GM12874 (cell line): Measurements from ENCODE around the gene CAMK2B.

ENCODE experiments used
- TF ChIP-seq, protein P1 (sequence below): IDR thresholded peaks from 2 replicates; pipeline ENCODE4 v1.5.1; 2011; ENCODE audit warnings: low read depth, mild to moderate bottlenecking, control low read depth, low read length, moderate library complexity; ENCODE audit not compliant: insufficient read depth

CAMK2B gene

GRCh38 chr7:44284216-44284615 is 41.2 kb downstream of the CAMK2B start:
- TF ChIP-seq, protein P1, sequence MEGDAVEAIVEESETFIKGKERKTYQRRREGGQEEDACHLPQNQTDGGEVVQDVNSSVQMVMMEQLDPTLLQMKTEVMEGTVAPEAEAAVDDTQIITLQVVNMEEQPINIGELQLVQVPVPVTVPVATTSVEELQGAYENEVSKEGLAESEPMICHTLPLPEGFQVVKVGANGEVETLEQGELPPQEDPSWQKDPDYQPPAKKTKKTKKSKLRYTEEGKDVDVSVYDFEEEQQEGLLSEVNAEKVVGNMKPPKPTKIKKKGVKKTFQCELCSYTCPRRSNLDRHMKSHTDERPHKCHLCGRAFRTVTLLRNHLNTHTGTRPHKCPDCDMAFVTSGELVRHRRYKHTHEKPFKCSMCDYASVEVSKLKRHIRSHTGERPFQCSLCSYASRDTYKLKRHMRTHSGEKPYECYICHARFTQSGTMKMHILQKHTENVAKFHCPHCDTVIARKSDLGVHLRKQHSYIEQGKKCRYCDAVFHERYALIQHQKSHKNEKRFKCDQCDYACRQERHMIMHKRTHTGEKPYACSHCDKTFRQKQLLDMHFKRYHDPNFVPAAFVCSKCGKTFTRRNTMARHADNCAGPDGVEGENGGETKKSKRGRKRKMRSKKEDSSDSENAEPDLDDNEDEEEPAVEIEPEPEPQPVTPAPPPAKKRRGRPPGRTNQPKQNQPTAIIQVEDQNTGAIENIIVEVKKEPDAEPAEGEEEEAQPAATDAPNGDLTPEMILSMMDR: no peak

DNA sequence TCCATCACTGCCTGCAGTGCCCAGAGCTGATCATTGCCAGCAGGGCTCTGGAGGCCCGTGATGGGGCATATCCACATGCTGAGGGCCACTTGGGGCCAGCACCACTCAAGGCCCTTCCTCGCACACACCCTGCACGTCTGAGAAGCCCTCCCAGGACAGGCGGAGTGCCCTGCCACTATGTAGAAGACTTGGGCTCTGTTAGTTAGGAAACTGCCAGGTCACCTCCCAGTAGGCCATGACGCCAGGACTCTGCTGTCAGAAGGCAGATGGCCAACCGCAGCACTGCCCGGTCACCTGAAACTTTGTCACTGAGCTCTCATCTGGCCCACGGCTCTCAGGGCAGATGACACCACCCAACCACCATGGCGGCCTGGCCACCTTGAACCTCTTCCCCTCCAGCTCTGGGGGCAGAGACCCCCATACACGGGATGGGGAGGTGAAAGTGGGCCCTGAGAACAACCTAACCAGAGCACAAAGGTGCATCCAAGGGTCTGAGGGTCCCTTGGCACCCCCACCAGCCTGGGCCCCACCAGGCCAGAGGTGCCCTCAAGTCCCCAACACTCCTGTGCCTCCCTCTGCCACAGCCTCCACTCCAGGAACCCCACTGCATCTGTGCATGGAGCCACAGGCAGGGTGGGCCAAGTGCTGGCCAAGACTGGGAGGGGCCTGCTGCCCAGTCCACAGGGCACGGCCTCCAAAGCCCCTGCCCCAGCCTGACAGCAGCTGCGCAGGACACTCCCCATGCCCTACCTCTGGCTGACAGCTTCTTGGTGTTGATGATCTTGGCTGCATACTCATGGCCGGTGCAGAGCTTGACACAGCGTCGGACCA is 41.8 kb downstream of the CAMK2B start:
- TF ChIP-seq, protein P1: no peak

DNA sequence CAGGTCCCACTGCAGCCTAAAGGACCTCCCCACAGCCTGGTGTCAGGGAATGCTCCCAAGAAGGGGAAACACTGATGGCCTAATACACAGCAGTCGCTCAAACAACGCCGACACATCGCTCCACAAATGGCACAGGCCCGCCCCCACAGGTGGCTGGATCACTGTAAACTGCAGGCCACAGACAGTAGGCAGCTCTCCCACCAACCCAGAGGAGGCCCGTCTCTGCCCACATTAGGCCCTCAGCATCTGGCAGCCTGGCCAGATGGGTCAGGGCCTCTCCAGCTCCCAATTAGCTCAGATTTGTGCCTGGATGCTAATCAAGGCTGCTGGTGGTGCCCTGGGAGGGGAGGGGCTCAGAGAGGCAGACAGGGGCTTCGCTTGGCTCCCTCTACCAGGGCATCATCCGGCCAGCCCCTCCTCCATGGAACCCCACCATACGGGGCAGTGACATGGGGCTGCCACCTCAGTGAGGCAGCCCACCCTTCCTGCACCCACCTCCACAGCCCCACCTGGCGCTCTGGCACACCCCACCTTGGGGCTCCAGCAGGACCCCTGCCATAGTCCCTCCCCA is 42.7 kb downstream of the CAMK2B start:
- TF ChIP-seq, protein P1: no peak

DNA sequence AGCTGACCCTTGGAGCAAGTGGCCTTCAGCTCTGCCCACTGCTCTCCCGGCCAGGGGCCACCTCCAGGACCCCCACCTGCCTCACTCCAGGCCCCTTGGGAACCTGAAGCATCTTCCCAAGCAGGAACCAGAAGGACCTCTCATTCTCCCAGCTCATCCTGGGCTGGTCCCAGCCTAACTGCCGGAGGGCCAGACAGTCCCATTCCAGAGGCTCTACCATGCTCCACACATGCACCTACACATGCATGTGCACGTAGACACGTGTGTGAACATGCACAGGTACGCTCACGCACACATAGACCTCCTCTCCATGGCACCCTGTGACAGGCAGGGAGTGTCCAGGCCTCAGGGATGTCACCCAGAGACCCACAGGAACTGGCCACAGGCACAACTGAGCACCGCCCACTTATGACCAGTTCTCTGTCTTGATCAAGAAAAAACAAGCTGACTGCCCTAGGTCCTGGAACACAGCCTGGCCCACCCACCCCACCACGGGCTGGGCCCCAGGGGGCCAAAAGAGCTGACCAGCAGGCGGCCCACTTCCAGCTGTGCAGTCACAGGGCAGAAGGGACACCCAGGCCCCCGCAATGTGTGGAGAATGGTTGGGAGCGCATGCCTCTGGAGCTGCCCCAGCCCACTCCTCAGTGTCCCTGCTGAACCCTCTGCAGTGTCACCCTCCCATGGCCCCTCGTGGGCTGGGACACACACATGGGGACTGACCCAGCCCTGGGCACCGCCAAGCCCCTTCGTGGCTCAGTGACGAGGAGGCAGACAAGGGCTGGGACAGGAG is 43.4 kb downstream of the CAMK2B start:
- TF ChIP-seq, protein P1: no peak

GRCh38 chr7:44280993-44281721 is 44.2 kb downstream of the CAMK2B start:
- TF ChIP-seq, protein P1: no peak

- TF ChIP-seq, protein P1: no peak
Observed at GRCh38 chr7:44280636-44280992, 44.8 kb downstream of the CAMK2B start.
